NCI-H1694 treated with DMSO at 0.1 percent for 48 hours (cell line): ENCODE data around the gene CMC2.
A peak's percentile ranks its signal among the peaks of the same experiment; 100 is the strongest.

Experiments used
- DNase-seq: peaks from one replicate; lab custom pipeline; 2025; lab: John Stamatoyannopoulos, UW

Gene CMC2

DNA sequence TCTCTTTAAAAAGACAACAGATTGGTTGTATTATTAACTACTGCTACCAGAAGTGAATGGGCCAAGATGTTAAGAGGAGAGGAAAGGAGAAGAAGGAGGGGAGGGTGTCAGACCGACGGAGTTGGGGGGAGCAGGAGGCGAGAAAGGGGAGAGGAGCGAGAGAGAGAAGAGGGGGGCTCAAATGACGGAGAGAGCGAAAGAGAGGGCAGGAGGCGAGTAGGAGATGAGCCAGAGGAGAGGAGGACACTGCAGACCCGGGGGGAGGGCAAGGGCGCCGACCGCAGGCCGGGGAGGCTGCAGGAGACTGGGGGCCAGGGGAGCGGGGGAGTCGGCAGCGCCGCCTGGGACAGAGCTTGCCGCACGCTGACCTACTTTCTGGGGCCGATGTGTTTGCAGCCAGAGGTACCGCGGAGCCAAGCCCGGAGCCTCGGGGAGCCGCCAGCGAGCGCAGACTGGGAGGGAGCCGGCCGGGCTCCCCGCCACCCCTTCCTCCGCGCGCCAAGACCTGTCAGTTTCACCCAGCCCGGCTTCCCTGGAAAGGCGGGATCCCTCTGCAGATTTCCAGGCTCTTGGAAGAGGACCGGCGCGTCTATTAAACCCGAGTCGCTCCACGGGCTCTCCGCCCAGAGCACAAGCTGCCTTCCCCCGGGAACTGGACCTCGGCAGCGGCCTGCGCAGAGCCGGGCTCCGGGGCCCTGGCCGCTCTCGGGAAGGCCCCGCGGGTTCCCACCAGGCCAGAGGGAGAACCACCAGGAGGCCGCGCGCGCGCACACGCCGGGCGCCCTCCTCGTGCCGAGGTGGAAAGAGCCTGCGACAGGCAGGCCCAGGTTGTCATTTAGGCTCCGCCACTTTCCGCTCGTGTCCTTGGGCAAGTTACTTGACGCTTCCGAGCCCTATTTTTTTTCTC lies 74.6 kb downstream of the CMC2 start:
- DNase-seq, result no peak

- DNase-seq, result peak; percentile 19
Measured at GRCh38 chr16:80924372-80924978, 82.2 kb downstream of the CMC2 start.

DNA sequence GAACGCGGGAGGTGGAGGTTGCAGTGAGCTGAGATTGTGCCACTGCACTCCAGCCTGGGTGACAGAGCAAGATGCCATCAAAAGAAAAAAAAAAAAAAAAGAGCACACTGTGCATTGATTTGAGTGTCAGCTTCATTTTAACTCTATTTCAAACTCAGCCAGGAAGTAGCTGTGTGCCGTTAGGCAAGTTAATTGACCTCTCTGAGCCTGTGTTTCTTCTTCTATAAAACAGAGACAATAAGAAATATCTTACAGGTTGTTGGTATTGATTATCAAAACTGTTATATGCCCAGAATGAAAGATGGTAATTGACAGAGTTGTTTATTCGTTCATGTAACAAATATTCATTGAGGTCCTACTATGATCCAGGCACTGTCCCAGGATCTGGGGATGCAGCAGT lies 83.3 kb downstream of the CMC2 start:
- DNase-seq, result no peak
